CD14-positive monocyte (primary cell): ENCODE data around the gene FAM131B. TPM values are rescaled to one million over a fixed set of nuclear protein-coding genes. Genes with fewer than 3 reads are reported as not detected.

Experiments
- DNase-seq, 3 donors: peaks; one replicate each; pipeline ENCODE4 v3.0.0-alpha.2; 2011 to 2022
- H2AFZ ChIP-seq: 2 replicates; pipeline ENCODE4 v1.6.0; 2012; ENCODE audit warnings: mild to moderate bottlenecking, low read depth, low read length, inconsistent platforms; ENCODE audit not compliant: insufficient read depth, poor library complexity, severe bottlenecking
- H3K27ac ChIP-seq, 2 donors: 1 replicate in 1 of 2; 2 replicates in 1 of 2; pipeline ENCODE4 v1.5.1; 2012 to 2013; ENCODE audit warnings: low read length in 2 of 2, control low read depth in 1 of 2, inconsistent platforms in 1 of 2, low read depth in 1 of 2, mild to moderate bottlenecking in 1 of 2
- H3K27me3 ChIP-seq, 2 donors: one replicate each; pipeline versions ENCODE4 v1.6.0 to v1.6.1; 2011 to 2013; ENCODE audit warnings: low read length in 2 of 2; ENCODE audit not compliant: control insufficient read depth in 2 of 2, insufficient read depth in 2 of 2
- H3K36me3 ChIP-seq, 2 donors: replicated peaks in 1 of 2; 1 replicate in 1 of 2; 2 replicates in 1 of 2; pipeline versions ENCODE4 v1.5.1 to v1.6.1; 2012 to 2013; ENCODE audit warnings: low read length in 2 of 2, control low read depth in 1 of 2, inconsistent platforms in 1 of 2, mild to moderate bottlenecking in 1 of 2; ENCODE audit not compliant: insufficient read depth in 2 of 2, control insufficient read depth in 1 of 2
- H3K4me1 ChIP-seq, 2 donors: 1 replicate in 1 of 2; 2 replicates in 1 of 2; pipeline versions ENCODE4 v1.5.1 to v1.6.1; 2012 to 2013; ENCODE audit warnings: low read length in 2 of 2, control low read depth in 1 of 2, inconsistent platforms in 1 of 2, mild to moderate bottlenecking in 1 of 2, moderate library complexity in 1 of 2; ENCODE audit not compliant: insufficient read depth in 2 of 2, control insufficient read depth in 1 of 2
- H3K4me2 ChIP-seq: replicated peaks from 2 replicates; pipeline ENCODE3; 2012; ENCODE audit warnings: low read length, moderate library complexity, mild to moderate bottlenecking; ENCODE audit not compliant: poor library complexity, severe bottlenecking; ENCODE audit errors: extremely low read depth
- H3K4me3 ChIP-seq, 3 experiments: fragments of 200-600 bp in 1 of 3; sonication (generic) in 1 of 3; replicated peaks in 1 of 3; 1 replicate in 2 of 3; 2 replicates in 1 of 3; pipeline ENCODE4 v1.5.1; 2011 to 2013; ENCODE audit warnings: low read length in 3 of 3, mild to moderate bottlenecking in 3 of 3, control low read depth in 2 of 3, low read depth in 2 of 3, inconsistent platforms in 1 of 3, moderate library complexity in 1 of 3
- H3K79me2 ChIP-seq: 2 replicates; pipeline ENCODE4 v1.6.0; 2012; ENCODE audit warnings: mild to moderate bottlenecking, control low read depth, inconsistent platforms, low read length, moderate library complexity; ENCODE audit not compliant: insufficient read depth
- H3K9ac ChIP-seq: 2 replicates; pipeline ENCODE4 v1.6.0; 2017; ENCODE audit warnings: low read length, mild to moderate bottlenecking; ENCODE audit not compliant: insufficient read depth, poor library complexity, severe bottlenecking
- H3K9me3 ChIP-seq, 2 donors: replicated peaks in 1 of 2; 1 replicate in 1 of 2; 2 replicates in 1 of 2; pipeline versions ENCODE4 v1.5.1 to v1.6.1; 2012 to 2013; ENCODE audit warnings: low read length in 2 of 2, control low read depth in 1 of 2; ENCODE audit not compliant: control insufficient read depth in 1 of 2, insufficient read depth in 1 of 2
- H4K20me1 ChIP-seq: 2 replicates; pipeline ENCODE4 v1.6.0; 2012; ENCODE audit warnings: mild to moderate bottlenecking, low read length, control low read depth, moderate library complexity; ENCODE audit not compliant: insufficient read depth
- H3K27ac Mint-ChIP-seq, 7 donors: one replicate each; pipeline ENCODE4 v1.8.0; 2020; ENCODE audit warnings: mild to moderate bottlenecking in 7 of 7, mixed read lengths in 7 of 7, moderate library complexity in 6 of 7, inconsistent platforms in 2 of 7
- H3K27me3 Mint-ChIP-seq, 3 donors: one replicate each; pipeline ENCODE4 v1.8.0; 2021 to 2022; ENCODE audit warnings: low read depth in 3 of 3, mild to moderate bottlenecking in 3 of 3, mixed read lengths in 3 of 3, moderate library complexity in 3 of 3, inconsistent platforms in 1 of 3
- H3K36me3 Mint-ChIP-seq, 2 donors: one replicate each; pipeline ENCODE4 v1.8.0; 2020; ENCODE audit warnings: mixed read lengths in 2 of 2, inconsistent platforms in 1 of 2, mild to moderate bottlenecking in 1 of 2
- H3K4me1 Mint-ChIP-seq: one replicate; pipeline ENCODE4 v1.8.0; 2020; ENCODE audit warnings: mild to moderate bottlenecking, mixed read lengths
- H3K4me3 Mint-ChIP-seq, 2 donors: one replicate each; pipeline ENCODE4 v1.8.0; 2020; ENCODE audit warnings: mild to moderate bottlenecking in 2 of 2, mixed read lengths in 2 of 2, moderate library complexity in 1 of 2
- H3K9me3 Mint-ChIP-seq, 7 donors: one replicate each; pipeline ENCODE4 v1.8.0; 2020 to 2022; ENCODE audit warnings: mixed read lengths in 7 of 7, mild to moderate bottlenecking in 6 of 7, moderate library complexity in 6 of 7, inconsistent platforms in 2 of 7
- CTCF ChIP-seq: fragments of 200-600 bp; IDR thresholded peaks from one replicate; pipeline ENCODE4 v1.8.0; 2022; ENCODE audit warnings: antibody characterized with exemption, mild to moderate bottlenecking
- WGBS: methylation state at CpG from one replicate; pipeline ENCODE4 v1.1.5; 2013; ENCODE audit warnings: missing lambda C conversion rate; ENCODE audit not compliant: insufficient coverage; 5-methylcytosine and 5-hydroxymethylcytosine counted together
- intact Hi-C, 2 donors: fragments of 100-400 bp; cut with micrococcal nuclease; formaldehyde crosslinking; loops; one replicate each; pipeline versions ENCODE4 v1.15.0 to v1.15.1; 2023
- polyA plus RNA-seq, 3 donors: library from polyadenylated mRNA; depleted of rRNA in 1 of 3; unstranded in 2 of 3; stranded (reverse) in 1 of 3; fragments of 300-500 nt in 2 of 3; fragments of >200 nt in 1 of 3; fragmentation: Illumina TruSeq in 2 of 3; gene quantifications; 1 replicate in 2 of 3; 2 replicates in 1 of 3; pipeline ENCODE4 v1.2.3, GENCODE V29; 2012 to 2021
- small RNA-seq: library from RNA; depleted of rRNA; stranded (forward); fragments of <200 nt; gene quantifications from one replicate; pipeline ENCODE3, GENCODE V24; 2012; ENCODE audit warnings: low read depth; ENCODE audit not compliant: insufficient read length

The FAM131B gene
- polyA plus RNA-seq, 3 donors: 0.69 to 0.72 TPM; not detected in 1

DNA sequence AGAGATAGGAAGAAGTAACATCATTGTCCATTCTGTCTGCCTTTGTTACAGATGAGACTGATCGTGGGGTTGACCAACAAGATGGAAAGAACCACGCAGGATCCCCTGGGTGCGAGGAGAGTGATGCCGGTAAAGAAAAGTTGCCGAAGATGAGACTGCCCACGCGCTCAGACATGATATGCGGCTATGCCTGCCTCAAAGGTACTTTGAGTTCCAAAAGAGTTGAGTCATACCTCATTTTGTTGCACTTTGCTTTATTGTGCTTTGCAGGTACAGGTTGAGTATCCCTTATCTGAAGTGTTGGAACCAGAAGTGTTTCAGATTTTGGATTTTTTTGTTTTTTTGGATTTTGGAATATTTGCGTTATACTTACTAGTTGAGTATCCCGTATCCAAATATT is 58.8 kb downstream of the FAM131B start:
- peaks cover 0 to 3% (median 0%) of the 10 kb centered on the region in 7 donors for H3K9me3 Mint-ChIP-seq
- Histone ChIP-seq H4K20me1 (no peaks in the 10 kb centered on the region), H3K79me2 (peaks cover 71% of the 10 kb centered on the region), H3K27me3 (no peaks in the 10 kb centered on the region), H3K27ac (no peak overlapping the region), H3K9ac (no peak overlapping the region), H3K9me3 (no peaks in the 10 kb centered on the region), H3K4me2 (no peak overlapping the region), H3K36me3 (peaks cover 66 to 89% of the 10 kb centered on the region in 2 donors), H2AFZ (no peak overlapping the region), H3K4me1 (peaks cover 33 to 39% of the 10 kb centered on the region in 2 donors), H3K4me3 (no peak overlapping the region)
- DNase-seq: no peak
- peak overlapping the region in 2 of 7 donors; percentile 47 to 49 for H3K27ac Mint-ChIP-seq
- over 99% methylated on average over 8 of the region's 10 CpGs for WGBS
- peaks cover 0 to 3% (median 0%) of the 10 kb centered on the region in 3 donors for H3K27me3 Mint-ChIP-seq
- peaks cover 51% of the 10 kb centered on the region for H3K4me1 Mint-ChIP-seq
- TF ChIP-seq CTCF: no peak
- H3K4me3 Mint-ChIP-seq: no peak overlapping the region
- intact Hi-C loops: loop anchor here (5.0 kb wide), 2 partner anchors 56 to 296 kb away; no protein-coding TSS in a partner anchor
- H3K36me3 Mint-ChIP-seq: peaks cover 70 to 89% of the 10 kb centered on the region in 2 donors

Small RNA genes lying within 50 kb of the gene (small RNA-seq; reads per million reads assigned to genes)
- gene MIR6892: not detected

Other genes starting within 250 kb of the FAM131B start
- not detected for gene PIP, start 230.6 kb downstream of the FAM131B start, polyA plus RNA-seq
- gene TAS2R39, start 179.3 kb downstream of the FAM131B start, polyA plus RNA-seq: not detected
- gene TAS2R40, start 140.7 kb downstream of the FAM131B start, polyA plus RNA-seq: under 1 TPM in 1 of 3 donors, not detected in 2; 0.54 TPM
- 100 to 1,000 TPM; 413 to 547 (median 427) TPM for gene GSTK1, start 99.3 kb downstream of the FAM131B start, polyA plus RNA-seq
- gene TMEM139, start 77.8 kb downstream of the FAM131B start, polyA plus RNA-seq: under 1 TPM in 1 of 3 donors, not detected in 2; 0.55 TPM
- gene CASP2, start 74.4 kb downstream of the FAM131B start, polyA plus RNA-seq: 10 to 100 TPM in 2 of 3 donors, 1 to 10 TPM in 1; 7.9 to 30.2 (median 12.2) TPM
- gene CLCN1, start 46.6 kb downstream of the FAM131B start, polyA plus RNA-seq: under 1 TPM; 0.04 to 0.76 (median 0.11) TPM
- gene ZYX, start 18.6 kb upstream of the FAM131B start, polyA plus RNA-seq: 100 to 1,000 TPM; 198 to 417 (median 331) TPM
- gene EPHA1, start 46.1 kb upstream of the FAM131B start, polyA plus RNA-seq: under 1 TPM in 2 of 3 donors, not detected in 1; 0.50 to 0.95 TPM
- under 1 TPM in 1 of 3 donors, not detected in 2; 0.35 TPM for gene TAS2R60, start 80.7 kb upstream of the FAM131B start, polyA plus RNA-seq
- under 1 TPM in 1 of 3 donors, not detected in 2; 0.19 TPM for gene TAS2R41, start 115.2 kb upstream of the FAM131B start, polyA plus RNA-seq
- gene CTAGE15, start 209.1 kb upstream of the FAM131B start, polyA plus RNA-seq: under 1 TPM in 1 of 3 donors, not detected in 2; 0.04 TPM